AG20443 (cell line): ENCODE results near the gene TSPEAR.
A peak's percentile ranks its signal among the peaks of the same experiment; 100 is the strongest.
"Not testable (repeated sequence)": the region's sequence is repeated elsewhere in the genome, so short reads cannot be mapped to it uniquely, and the experiment has no call there.

Experiments
- DNase-seq: peaks from one replicate; pipeline ENCODE4 v3.0.0; 2012; ENCODE audit warnings: low spot score, mixed read lengths

Gene TSPEAR

GRCh38 chr21:44484498-44485253 lies 226.7 kb downstream of the TSPEAR start:
- no peak for DNase-seq

GRCh38 chr21:44483288-44484237 lies 227.8 kb downstream of the TSPEAR start:
- DNase-seq = peak; percentile 63

DNA sequence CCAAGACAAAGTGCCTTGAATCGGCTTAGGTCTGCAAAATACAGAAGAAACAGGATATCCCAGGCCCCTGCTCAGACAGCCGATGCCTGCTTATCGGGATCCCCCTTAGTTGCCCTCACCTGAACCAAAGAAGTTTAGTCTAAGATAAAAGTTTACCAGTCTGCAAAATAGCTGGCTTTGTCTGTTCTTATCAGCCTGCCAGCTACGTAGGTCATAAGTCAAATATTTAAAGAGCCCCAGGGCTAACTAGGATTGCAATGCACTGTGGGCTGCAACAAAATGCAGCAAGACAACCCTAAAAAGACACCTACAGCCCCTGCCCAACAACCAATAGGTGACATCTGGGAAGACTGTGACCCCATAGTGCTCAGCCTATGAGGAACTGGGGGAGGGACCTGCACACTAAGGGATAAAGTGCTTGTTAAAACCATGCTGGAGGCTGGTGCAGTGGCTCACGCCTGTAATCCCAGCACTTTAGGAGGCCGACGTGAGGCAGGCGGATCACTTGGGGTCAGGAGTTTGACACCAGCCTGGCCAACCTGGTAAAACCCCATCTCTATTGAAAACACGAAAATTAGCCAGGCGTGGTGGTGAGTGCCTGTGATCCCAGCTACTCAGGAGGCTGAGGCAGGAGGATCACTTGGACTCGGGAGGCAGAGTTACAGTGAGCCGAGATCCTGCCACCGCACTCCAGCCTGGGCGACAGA lies 228.6 kb downstream of the TSPEAR start:
- DNase-seq = no peak

DNA sequence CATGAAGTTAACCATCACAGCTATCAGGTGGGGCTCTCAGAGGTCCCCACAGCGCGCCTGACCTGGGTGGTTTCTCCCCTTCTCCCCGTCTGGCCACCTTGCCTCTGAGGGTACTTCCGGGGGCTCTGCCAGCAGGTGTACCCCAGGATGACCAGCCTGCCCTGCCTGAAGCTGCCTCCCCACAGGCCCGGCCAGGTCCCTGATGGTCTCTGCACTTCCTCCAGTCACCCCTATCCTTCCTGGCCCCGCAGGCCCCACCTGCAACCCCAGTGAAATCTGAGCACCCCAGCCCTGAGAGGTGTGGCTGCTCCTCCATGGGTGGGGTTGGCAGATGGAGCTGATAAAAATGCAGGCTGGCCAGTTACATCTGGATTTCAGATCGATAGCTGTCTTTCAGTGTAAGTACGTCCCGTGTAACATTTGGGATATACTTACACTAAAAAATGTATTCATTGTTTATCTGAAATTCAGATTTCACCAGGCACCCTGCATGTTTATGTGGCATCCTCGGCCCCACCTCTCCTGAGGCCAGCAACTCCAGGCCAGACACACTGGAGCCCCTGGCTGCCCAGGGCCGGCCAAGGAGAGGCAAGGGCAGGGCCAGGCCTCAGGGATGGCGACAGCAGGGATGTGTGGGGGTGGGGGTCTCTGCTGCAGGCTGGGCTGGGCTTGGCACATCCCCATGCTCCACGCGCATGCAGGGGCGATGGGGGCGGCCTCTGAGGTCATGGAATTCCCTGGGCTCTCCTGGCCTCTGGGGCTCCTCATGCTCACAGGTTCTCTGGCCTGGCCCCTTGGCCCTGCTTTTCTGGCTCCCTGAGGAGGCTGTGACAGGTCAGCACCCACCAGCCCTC lies 230.9 kb downstream of the TSPEAR start:
- DNase-seq = no peak

DNA sequence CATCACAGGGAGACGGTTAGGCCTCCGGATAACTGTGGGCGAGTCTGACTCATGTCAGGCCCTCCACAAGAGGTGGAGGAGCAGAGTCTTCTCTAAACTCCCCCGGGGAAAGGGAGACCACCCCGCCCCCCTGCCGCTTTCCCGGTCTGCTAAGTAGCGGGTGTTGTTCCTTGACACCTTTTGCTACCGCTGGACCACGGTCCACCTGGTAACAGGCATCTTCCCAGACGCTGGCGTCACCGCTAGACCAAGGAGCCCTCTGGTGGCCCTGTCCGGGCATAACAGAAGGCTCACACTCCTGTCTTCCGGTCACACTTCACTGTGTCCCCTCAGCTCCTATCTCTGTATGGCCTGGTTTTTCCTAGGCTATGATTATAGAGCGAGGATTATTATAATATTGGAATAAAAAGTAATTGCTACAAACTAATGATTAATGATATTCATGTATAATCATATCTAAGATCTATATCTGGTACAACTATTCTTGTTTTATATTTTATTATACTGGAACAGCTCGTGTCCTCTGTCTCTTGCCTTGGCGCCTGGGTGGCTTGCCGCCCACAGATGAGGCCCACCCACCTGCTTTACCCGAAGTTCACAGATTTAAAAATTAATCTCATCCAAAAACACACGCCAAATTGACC lies 231.7 kb downstream of the TSPEAR start:
- not testable (repeated sequence) for DNase-seq

GRCh38 chr21:44478801-44479167 lies 232.6 kb downstream of the TSPEAR start:
- DNase-seq = no peak

DNA sequence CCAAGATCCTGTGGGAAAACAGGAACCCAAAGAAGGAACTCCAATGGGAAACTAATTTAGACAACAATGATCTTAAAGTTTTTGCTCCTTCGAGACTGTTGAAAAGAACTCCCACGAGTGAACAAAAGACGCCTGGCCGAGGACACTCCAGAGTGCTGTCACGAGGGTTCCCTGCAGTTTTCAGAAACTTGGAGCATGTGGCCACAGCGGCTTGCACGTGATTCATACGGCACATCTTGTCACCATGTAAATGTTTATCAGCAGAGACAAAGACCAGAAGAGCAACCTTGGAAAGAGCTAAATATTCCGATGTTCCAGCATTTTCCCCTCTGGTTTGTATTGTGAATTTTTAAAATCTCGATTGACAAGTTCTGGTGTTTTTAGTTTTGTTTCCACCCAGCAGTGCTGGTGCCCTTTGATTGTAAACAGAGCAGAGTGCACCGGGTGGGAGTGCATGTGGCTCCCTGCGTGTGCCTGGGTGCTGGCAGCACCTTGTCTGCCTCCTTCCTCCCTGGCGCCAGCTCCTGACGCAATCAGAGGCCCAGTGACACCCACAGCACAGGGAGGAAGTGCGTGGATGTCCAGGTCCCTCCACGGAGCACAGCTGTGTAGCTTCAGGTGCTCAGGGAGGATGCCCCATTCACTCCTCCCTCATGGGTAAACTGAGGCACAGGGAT lies 233.1 kb downstream of the TSPEAR start:
- no peak for DNase-seq

DNA sequence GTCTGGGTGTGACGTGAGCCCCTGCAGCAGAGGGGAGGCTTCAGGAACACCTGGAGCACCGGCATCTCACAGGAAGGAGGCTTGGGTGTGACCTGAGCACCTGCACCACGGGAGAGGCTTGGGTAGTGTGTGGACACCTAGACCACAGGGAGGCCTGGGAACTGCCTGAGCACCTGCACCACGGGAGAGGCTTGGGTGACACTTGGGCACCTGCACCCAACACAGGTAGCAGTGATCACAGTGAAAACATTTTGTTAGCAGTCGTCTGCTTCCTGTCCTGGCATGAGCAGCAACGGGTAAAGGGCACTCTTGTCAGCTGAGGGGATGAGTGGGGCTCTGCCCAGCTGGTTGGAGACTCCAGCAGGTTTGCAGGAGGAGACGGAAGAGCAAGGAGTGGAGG lies 233.7 kb downstream of the TSPEAR start:
- no peak for DNase-seq

DNA sequence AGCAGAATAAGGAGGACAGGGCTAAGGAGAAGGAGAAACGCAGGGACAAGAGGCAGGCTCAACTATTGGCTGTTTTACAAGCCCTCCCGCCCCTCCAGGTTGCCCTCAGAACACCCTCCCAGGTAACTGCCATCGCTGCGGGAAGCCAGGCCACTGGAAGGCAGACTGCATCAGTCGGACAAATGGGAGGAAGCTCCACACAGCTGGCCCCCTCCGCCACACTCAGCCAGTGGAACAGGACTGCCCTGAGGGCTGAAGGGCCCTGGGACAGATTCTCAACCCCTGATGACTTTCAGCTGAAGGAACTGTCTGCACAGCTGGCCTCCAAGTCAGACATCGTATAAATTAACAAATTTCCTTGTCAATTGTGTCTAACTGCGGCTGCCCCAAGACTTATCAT lies 234.2 kb downstream of the TSPEAR start:
- DNase-seq = no peak

- DNase-seq = no peak
Measured at GRCh38 chr21:44475266-44475845, 236.0 kb downstream of the TSPEAR start.

DNA sequence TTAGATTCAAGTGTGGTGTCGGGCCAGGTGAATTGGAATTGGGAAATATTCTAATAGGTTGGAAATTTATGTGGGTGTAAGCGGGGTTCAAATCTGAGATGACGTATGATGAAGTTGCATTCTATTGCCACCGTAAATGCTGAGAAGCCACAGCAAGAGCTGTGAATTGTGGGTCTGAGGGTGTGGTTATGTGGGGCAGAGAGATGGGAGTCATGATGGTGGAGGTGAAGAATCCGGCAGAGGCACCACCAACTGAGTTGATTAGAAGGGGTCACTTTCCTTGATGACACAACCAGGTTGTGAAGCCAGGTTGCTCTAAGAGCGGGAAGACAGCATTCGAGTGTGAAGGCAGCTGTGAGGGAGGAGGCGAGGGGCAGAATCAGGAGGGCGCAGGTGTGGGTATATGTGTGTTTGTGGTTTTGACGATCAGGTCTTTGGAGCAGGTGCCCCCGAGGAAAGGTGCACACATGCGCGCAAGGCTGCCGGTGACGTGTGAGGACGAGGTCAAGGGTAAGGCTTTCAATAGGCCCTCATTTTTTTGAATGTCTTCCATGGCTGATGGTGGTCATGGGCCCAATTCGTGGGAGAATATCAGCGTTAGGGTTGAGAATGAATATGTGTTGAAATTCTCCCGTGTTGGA lies 237.3 kb downstream of the TSPEAR start:
- no peak for DNase-seq

GRCh38 chr21:44471996-44472395 lies 239.4 kb downstream of the TSPEAR start:
- no peak for DNase-seq

DNA sequence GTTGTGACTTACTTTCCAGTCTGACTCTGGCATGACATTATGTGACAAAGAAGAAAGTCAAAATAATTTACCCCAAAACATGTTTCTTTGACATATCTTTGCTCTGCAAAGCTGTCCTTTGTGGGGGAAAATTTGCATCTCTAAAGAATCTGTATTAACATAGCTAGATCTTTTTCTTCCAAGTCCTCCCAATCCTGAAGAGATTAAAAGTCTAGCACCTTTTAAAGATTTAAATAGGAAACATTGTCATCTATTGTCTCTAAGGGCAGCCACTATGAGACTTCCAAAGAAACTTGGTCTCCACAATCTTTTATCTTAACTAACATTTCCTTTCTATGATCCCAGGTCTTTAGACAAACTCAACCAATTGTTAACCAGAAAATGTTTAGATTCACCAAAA lies 240.0 kb downstream of the TSPEAR start:
- no peak for DNase-seq

GRCh38 chr21:44467859-44468195 lies 243.5 kb downstream of the TSPEAR start:
- no peak for DNase-seq

- no peak for DNase-seq
Measured at GRCh38 chr21:44466996-44467858, 244.1 kb downstream of the TSPEAR start.

GRCh38 chr21:44466351-44466954 lies 244.9 kb downstream of the TSPEAR start:
- DNase-seq = no peak

- no peak for DNase-seq
Measured at GRCh38 chr21:44464351-44464750, 247.0 kb downstream of the TSPEAR start.

- DNase-seq = no peak
Measured at GRCh38 chr21:44463724-44464123, 247.6 kb downstream of the TSPEAR start.
